GM21526 (cell line): ENCODE measurements around the gene TTC33.
"Not testable (repeated sequence)": the region's sequence is repeated elsewhere in the genome, so short reads cannot be mapped to it uniquely, and the experiment has no call there.

Experiments
- ATAC-seq: cut with Tn5 transposase; IDR thresholded peaks from one replicate; pipeline ENCODE4 v1.9.1; 2021; ENCODE audit warnings: moderate library complexity; ENCODE audit not compliant: unreplicated experiment, low FRiP score

TTC33 gene

DNA sequence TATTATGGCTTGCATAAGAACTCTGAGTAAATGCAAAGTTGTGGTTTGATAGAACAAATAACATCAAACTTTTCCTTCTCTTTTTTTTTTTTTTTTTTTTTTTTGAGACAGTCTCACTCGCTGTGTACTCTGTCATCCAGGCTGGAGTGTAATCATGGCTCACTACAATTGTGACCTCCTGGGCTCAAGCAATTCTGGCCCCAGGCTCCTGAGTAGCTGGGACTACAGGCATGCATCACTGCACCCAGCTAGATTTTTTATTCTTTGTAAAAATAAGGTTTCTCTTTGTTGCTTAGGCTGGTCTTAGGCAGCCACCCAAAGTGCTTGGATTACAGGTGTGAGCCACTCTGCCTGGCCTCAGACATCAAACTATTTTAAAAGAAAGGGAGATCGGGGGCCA, 95.0 kb downstream of the TTC33 start:
- no peak for ATAC-seq

GRCh38 chr5:40656766-40657165, 99.0 kb downstream of the TTC33 start:
- ATAC-seq, result no peak

GRCh38 chr5:40656091-40656490, 99.7 kb downstream of the TTC33 start:
- not testable (repeated sequence) for ATAC-seq

- no peak for ATAC-seq
These were observed 100.6 kb downstream of the TTC33 start for GRCh38 chr5:40655138-40655537.

- no peak for ATAC-seq
These were observed 101.3 kb downstream of the TTC33 start for GRCh38 chr5:40654377-40654991.

DNA sequence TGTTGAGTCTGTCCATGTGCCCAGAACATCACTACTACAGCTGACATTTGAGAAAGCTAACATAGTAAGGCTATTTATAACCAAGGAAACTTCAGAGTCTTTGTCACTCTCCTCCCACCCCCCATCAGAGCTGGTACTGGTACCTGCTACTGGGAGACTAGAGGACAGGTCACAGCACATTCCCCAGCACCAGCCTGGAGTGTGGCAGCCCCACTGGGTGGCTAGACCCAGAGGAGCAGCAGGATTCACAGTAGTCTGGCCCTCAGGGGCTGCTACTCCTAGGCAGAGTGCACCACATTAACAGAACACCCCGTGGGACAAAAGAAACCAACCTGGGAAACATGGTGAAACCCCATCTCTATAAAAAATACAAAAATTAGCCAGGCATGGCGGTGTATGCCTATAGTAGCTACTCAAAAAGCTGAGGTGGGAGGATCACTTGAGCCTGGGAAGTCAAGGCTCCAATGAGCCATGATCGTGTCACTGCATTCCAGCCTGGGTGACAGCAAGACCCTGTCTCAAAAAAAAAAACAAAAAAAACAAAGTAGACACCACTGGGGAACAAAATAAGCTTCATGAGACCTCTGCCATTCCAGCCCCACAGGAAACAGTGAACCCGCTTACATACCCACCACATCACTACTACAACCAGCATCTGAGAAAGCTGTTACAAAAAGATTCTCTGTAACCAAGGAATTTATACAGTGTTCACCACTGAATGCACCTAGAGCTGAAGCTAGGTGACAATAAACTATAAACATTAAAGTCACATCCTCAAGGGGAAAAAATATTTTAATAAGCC, 102.3 kb downstream of the TTC33 start:
- no peak for ATAC-seq

DNA sequence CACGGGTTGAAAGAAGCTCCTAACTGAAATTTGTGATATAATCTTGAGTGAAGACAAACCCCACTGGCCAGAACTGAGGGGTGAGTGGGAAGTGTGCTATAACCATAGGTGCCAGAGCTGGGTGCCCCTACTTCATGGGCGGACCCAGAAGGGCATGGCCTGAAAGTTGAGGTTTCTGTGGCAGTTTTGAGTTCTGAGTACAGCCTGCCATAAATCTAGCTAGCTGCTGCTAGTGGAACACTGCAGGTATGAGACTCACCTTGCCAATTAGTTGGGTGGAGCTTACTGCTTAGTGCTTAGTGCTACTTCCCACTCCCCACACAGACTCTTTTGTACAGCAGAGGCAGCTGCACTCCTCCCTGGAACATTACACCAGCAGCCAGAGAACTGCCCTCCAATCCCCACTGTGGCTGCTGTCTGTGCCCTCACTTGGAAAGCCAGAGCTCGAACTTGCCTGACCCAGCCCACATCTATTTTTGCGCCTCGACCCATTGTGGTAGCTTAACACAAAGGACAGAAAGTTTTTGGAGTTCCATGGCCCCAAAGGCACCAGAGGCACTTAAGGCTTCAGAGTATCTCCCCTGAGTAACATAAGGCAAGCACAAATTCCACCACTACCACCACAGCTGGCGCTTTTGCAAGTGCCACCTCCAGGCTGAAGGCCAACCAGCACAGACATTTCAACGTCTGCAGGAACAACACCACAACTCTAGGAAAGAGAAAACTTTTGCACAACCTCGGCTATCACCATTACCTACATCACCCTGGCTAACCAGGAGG, 103.1 kb downstream of the TTC33 start:
- ATAC-seq, result no peak

- no peak for ATAC-seq
These were observed 104.6 kb downstream of the TTC33 start for GRCh38 chr5:40651201-40651600.

GRCh38 chr5:40649463-40650030, 106.2 kb downstream of the TTC33 start:
- ATAC-seq, result no peak

- no peak for ATAC-seq
These were observed 107.6 kb downstream of the TTC33 start for GRCh38 chr5:40648150-40648549.

DNA sequence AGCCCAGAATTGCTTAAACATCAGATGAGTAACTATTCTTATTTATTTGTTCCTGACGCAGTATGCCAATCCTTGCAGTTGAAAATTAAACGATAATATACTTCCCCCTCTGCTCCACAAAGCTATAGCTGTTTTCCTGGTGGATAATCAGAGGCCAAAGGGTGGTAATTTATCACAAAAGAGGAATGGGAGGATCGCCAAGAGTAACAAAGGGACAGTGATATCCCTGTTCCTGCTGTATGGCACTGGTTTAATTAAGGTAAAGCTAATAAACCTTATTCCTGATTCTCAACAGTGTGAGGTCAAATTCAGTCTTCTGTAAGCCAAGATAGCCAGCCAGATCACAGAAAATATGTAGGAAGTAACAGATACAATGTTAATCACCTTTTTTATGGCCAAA, 109.5 kb downstream of the TTC33 start:
- no peak for ATAC-seq

- not testable (repeated sequence) for ATAC-seq
These were observed 116.2 kb downstream of the TTC33 start for GRCh38 chr5:40639531-40639930.

- ATAC-seq, result no peak
These were observed 121.2 kb downstream of the TTC33 start for GRCh38 chr5:40634593-40634992.

DNA sequence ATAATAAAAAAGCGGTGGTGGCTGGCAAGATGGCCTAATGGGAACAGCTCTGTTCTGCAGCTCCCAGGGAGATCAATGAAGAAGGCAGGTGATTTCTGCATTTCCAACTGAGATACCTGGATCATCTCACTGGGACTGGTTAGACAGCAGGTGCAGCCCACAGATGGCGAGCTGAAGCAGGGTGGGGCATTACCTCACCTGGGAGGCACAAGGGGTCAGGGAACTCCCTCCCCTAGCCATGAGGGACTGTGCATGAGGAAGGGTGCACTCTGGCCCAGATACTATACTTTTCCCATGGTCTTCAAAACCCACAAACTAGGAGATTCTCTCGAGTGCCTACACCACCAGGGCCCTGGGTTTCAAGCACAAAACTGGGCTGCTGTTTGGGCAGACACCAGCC, 121.6 kb downstream of the TTC33 start:
- ATAC-seq, result no peak

DNA sequence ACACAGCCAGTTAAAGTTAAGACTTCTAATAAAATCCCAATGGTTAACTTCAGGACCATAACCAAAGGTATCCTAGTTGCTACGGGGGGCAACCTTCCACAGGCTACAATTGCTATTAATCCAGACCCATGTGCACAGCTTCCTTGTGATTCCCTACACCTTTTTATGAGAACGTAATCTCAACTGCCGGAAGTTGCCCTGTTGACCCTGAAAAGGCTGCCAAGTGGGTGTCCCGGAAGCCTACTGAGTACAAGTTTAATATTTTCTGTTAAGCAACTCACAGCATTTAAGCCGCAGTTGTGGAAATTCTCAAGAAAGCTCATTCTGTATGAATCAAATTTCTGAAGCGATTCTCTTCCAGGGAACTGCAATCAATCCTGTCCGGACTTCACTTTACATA, 124.5 kb downstream of the TTC33 start:
- ATAC-seq, result no peak

DNA sequence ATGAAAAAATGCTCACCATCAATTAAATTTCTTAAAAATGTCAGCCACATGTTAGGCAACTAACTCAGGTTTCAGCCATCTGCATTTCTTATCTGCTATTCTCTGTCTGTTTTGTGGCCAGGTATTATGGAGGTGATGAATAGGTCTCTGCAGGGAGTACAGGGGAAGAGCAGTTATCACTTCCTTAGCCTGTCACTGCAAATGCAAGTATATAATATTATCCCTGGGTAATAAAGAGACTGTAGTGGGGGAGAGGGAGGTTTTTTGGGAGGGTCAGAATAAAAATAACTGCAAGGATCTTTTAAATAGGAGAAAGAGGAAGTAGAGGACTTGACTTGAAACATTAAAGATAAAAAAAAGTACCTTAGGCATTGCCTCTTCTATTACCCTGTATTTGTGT, 125.6 kb downstream of the TTC33 start:
- ATAC-seq, result no peak

DNA sequence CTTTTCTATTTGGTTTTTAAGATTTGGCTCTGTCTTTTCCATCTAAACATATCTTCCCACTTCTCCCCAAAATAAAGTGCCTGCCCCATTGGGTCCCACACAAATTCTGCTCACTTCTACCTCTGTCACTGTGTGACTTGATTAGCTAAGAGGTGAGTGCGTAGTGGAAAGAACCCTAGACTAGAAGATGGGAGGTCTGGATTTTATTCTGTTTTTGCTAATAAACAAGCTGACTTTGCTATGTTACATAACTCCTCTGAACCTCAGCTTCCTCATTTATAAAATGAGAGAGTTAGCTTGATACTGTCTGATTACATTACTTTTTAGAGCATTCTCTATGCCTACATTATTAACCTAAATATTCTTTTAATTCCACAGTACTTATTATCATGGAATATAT, 127.4 kb downstream of the TTC33 start:
- no peak for ATAC-seq

- no peak for ATAC-seq
These were observed 128.1 kb downstream of the TTC33 start for GRCh38 chr5:40627706-40628105.

GRCh38 chr5:40626801-40627200, 129.0 kb downstream of the TTC33 start:
- ATAC-seq, result no peak

DNA sequence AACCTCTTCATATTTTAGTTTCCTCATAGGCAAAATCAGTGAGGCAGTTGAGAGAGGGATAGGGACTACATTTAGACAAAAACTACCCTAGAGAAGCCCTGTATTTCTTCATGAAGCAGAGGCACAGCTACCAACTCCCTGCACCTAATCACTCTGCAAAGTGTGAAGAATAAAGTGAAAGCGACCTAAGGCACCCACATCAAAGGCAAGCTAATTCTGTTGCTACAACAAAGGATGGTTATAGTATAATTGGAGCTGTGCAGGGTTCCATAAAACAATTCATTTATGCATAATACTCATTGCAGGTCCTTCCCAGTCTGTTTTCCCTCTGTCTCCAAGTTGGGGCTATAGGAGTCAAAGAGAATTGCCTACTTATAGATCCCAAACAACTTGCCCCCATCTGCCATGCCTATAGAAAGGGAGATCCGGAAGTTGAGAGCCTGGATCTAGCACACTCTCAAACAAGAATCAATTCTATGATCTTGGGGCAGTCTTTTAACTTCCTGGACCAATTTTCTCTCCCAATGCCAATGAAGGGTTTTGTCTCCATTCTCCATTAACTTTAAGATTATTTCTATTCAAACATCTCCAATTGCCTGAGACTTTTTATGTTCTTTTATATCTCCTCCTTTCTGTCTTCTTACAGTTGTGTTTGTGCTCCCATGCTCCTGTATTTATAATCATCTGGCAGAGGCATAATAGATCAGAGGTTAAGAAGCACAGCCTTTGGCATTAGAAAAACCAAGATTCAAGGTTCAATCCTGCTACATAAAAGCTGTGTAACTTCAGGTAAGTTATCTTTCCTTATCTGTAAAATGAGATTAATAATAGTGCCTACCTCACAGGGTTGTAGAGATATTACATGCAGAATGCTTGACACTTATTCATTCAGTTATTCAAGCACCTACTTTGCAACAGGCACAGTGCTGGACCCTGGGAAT, 132.0 kb downstream of the TTC33 start:
- no peak for ATAC-seq
